HG02840 (cell line): Measurements from ENCODE around the gene MAP3K9.

Source experiments
- ATAC-seq: cut with Tn5 transposase; IDR thresholded peaks from one replicate; pipeline ENCODE4 v1.9.1; 2021; ENCODE audit warnings: mild to moderate bottlenecking, moderate library complexity, moderate number of reproducible peaks; ENCODE audit not compliant: unreplicated experiment, low FRiP score

The MAP3K9 gene

GRCh38 chr14:70789361-70789760 lies 20.0 kb downstream of the MAP3K9 start:
- no peak for ATAC-seq

GRCh38 chr14:70788898-70789297 lies 20.4 kb downstream of the MAP3K9 start:
- no peak for ATAC-seq

GRCh38 chr14:70785556-70785955 lies 23.8 kb downstream of the MAP3K9 start:
- ATAC-seq, result no peak

- no peak for ATAC-seq
Measured at GRCh38 chr14:70784886-70785285, 24.4 kb downstream of the MAP3K9 start.

- ATAC-seq, result no peak
Measured at GRCh38 chr14:70782361-70782760, 27.0 kb downstream of the MAP3K9 start.

GRCh38 chr14:70780396-70781075 lies 28.8 kb downstream of the MAP3K9 start:
- ATAC-seq, result no peak

- ATAC-seq, result no peak
Measured at GRCh38 chr14:70779667-70780066, 29.6 kb downstream of the MAP3K9 start.

GRCh38 chr14:70776197-70776596 lies 33.1 kb downstream of the MAP3K9 start:
- no peak for ATAC-seq

- no peak for ATAC-seq
Measured at GRCh38 chr14:70773182-70773862, 36.0 kb downstream of the MAP3K9 start.

GRCh38 chr14:70771781-70772212 lies 37.5 kb downstream of the MAP3K9 start:
- ATAC-seq, result no peak

GRCh38 chr14:70770490-70770889 lies 38.8 kb downstream of the MAP3K9 start:
- ATAC-seq, result no peak

GRCh38 chr14:70759398-70759797 lies 49.9 kb downstream of the MAP3K9 start:
- ATAC-seq, result no peak

GRCh38 chr14:70755655-70756054 lies 53.7 kb downstream of the MAP3K9 start:
- no peak for ATAC-seq

GRCh38 chr14:70754991-70755390 lies 54.3 kb downstream of the MAP3K9 start:
- no peak for ATAC-seq

- no peak for ATAC-seq
Measured at GRCh38 chr14:70753518-70753953, 55.8 kb downstream of the MAP3K9 start.

- ATAC-seq, result no peak
Measured at GRCh38 chr14:70748422-70748821, 60.9 kb downstream of the MAP3K9 start.

GRCh38 chr14:70744641-70745040 lies 64.7 kb downstream of the MAP3K9 start:
- ATAC-seq, result no peak

GRCh38 chr14:70742316-70742715 lies 67.0 kb downstream of the MAP3K9 start:
- no peak for ATAC-seq

GRCh38 chr14:70741482-70741881 lies 67.8 kb downstream of the MAP3K9 start:
- no peak for ATAC-seq

GRCh38 chr14:70735043-70735442 lies 74.3 kb downstream of the MAP3K9 start:
- no peak for ATAC-seq

- ATAC-seq, result no peak
Measured at GRCh38 chr14:70731447-70732239, 77.7 kb downstream of the MAP3K9 start.
